WTC11 (cell line): ENCODE results near the gene B3GALNT2.

Source experiments
- CTCF ChIP-seq: fragments of 200-600 bp; IDR thresholded peaks from 2 replicates; pipeline ENCODE4 v1.8.0; 2022; ENCODE audit warnings: antibody characterized with exemption
- ESRRA ChIP-seq: sonication (generic); formaldehyde crosslinking; IDR thresholded peaks from 2 replicates; pipeline ENCODE4 v1.8.1; 2022; ENCODE audit warnings: mild to moderate bottlenecking, missing genetic modification reagents, borderline replicate concordance
- FOXJ3 ChIP-seq: sonication (generic); formaldehyde crosslinking; IDR thresholded peaks from 2 replicates; pipeline ENCODE4 v1.9.0; 2021; ENCODE audit warnings: missing genetic modification reagents, mild to moderate bottlenecking, borderline replicate concordance
- IRF1 ChIP-seq: sonication (generic); formaldehyde crosslinking; IDR thresholded peaks from 2 replicates; pipeline ENCODE4 v1.8.0; 2023; ENCODE audit warnings: missing genetic modification reagents
- NR1H2 ChIP-seq: sonication (generic); formaldehyde crosslinking; IDR thresholded peaks from 2 replicates; pipeline ENCODE4 v1.9.0; 2021; ENCODE audit warnings: mild to moderate bottlenecking, moderate library complexity, missing genetic modification reagents
- RELA ChIP-seq: sonication (generic); formaldehyde crosslinking; IDR thresholded peaks from 2 replicates; pipeline ENCODE4 v1.8.1; 2022; ENCODE audit warnings: missing genetic modification reagents, mild to moderate bottlenecking, borderline replicate concordance
- TEAD4 ChIP-seq: sonication (generic); formaldehyde crosslinking; IDR thresholded peaks from 2 replicates; pipeline ENCODE4 v1.8.0; 2022; ENCODE audit warnings: mild to moderate bottlenecking, missing genetic modification reagents
- TF ChIP-seq, protein P1 (sequence below): sonication (generic); formaldehyde crosslinking; conservative IDR thresholded peaks from 2 replicates; pipeline ENCODE4 v1.8.1; 2022; ENCODE audit warnings: mild to moderate bottlenecking, missing genetic modification reagents
- TF ChIP-seq, protein P2 (sequence below): sonication (generic); formaldehyde crosslinking; IDR thresholded peaks from 2 replicates; pipeline ENCODE4 v1.8.0; 2022; ENCODE audit warnings: mild to moderate bottlenecking, missing genetic modification reagents
- TF ChIP-seq, protein P3 (sequence below): sonication (generic); formaldehyde crosslinking; IDR thresholded peaks from 2 replicates; pipeline ENCODE4 v1.8.1; 2022; ENCODE audit warnings: low read depth, mild to moderate bottlenecking, moderate library complexity, missing genetic modification reagents, borderline replicate concordance

DNA sequence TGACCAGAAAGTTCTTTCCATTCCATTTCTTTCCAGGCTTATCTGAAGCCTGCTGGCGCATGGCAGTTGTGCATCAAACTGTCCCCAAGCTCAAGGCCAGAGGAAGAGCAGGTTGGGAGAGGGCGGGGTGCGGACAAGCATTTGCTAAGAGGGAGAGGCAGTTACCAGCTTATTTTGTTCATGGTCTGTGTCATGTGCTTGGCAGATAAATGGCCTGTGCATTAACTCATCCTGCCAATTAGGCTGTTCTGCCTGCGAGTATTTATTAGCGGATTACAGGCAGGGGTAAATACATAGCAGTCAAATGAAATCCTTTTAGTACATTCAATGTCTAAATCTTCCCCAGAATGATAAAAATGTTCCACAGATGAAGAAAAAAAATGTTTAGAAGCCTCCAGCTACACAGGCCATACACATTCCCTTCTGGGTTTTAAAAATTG lies 48.9 kb upstream of the B3GALNT2 start:
- TF ChIP-seq CTCF (no peak), ESRRA (CRISPR knock-in tag) (no peak), NR1H2 (CRISPR knock-in tag) (no peak), TEAD4 (no peak), RELA (CRISPR knock-in tag) (no peak), IRF1 (no peak), FOXJ3 (no peak)
- TF ChIP-seq, protein P1, sequence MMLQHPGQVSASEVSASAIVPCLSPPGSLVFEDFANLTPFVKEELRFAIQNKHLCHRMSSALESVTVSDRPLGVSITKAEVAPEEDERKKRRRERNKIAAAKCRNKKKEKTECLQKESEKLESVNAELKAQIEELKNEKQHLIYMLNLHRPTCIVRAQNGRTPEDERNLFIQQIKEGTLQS (CRISPR knock-in tag): no peak
- TF ChIP-seq, protein P2, sequence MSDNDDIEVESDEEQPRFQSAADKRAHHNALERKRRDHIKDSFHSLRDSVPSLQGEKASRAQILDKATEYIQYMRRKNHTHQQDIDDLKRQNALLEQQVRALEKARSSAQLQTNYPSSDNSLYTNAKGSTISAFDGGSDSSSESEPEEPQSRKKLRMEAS (CRISPR knock-in tag): no peak
- TF ChIP-seq, protein P3, sequence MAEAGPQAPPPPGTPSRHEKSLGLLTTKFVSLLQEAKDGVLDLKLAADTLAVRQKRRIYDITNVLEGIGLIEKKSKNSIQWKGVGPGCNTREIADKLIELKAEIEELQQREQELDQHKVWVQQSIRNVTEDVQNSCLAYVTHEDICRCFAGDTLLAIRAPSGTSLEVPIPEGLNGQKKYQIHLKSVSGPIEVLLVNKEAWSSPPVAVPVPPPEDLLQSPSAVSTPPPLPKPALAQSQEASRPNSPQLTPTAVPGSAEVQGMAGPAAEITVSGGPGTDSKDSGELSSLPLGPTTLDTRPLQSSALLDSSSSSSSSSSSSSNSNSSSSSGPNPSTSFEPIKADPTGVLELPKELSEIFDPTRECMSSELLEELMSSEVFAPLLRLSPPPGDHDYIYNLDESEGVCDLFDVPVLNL (CRISPR knock-in tag): no peak
